ENCODE results near the gene APBB1IP.
A peak's percentile ranks its signal among the peaks of the same experiment; 100 is the strongest.
"Not testable (repeated sequence)": the region's sequence is repeated elsewhere in the genome, so short reads cannot be mapped to it uniquely, and the experiment has no call there.

APBB1IP gene

GRCh38 chr10:26451903-26452302 lies 13.8 kb downstream of the APBB1IP start:
- FAIRE-seq (no peak), DNase-seq (ENCODE audit: insufficient read length, low spot score) (no peak)
- TF ChIP-seq POLR2A (IDR thresholded peaks at IDR 0.05; ENCODE audit: low read depth, low read length), result no peak

DNA sequence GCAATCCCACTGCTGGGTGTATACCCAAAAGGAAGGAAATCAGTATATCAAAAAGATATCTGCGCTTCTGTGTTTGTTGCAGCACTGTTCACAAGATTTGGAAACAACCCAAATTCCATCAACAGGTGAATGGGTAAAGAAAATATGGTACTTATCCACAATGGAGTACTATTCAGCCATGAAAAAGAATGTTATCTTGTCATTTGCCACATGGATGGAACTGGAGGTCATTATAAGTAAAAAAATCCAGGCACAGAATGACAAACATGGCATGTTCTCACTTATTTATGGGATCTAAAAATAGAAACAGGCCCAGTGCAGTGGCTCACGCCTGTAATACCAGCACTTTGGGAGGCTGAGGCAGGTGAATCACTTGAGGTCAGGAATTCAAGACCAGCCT lies 15.7 kb downstream of the APBB1IP start:
- DNase-seq (ENCODE audit: insufficient read length, low spot score), result no peak
- TF ChIP-seq POLR2A (IDR thresholded peaks at IDR 0.05; ENCODE audit: low read depth, low read length), result no peak

DNA sequence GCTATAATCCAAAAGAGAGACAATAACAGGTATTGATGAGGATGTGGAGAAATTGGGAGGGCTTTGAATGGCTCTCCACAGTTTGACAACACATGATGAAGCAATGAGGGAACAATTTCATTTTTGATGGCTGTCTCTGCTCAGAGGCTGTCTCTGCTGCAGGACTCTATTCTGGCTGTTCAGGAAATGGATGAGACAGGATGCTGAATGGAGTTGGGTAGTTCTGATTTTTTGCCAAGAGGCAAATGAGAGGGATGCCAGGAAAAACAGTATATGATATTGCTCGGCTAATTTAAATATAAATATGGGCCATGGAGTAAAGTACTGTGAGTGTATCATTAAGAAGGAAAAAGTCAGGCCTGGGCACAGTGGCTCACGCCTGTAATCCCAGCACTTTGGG lies 16.8 kb downstream of the APBB1IP start:
- FAIRE-seq, result no peak
- no peak for TF ChIP-seq POLR2A (IDR thresholded peaks at IDR 0.05; ENCODE audit: low read depth, low read length)
- no peak for DNase-seq (ENCODE audit: insufficient read length, low spot score)

More for the DNA sequence above, 15.7 kb downstream of the APBB1IP start:
- FAIRE-seq, result no peak

DNA sequence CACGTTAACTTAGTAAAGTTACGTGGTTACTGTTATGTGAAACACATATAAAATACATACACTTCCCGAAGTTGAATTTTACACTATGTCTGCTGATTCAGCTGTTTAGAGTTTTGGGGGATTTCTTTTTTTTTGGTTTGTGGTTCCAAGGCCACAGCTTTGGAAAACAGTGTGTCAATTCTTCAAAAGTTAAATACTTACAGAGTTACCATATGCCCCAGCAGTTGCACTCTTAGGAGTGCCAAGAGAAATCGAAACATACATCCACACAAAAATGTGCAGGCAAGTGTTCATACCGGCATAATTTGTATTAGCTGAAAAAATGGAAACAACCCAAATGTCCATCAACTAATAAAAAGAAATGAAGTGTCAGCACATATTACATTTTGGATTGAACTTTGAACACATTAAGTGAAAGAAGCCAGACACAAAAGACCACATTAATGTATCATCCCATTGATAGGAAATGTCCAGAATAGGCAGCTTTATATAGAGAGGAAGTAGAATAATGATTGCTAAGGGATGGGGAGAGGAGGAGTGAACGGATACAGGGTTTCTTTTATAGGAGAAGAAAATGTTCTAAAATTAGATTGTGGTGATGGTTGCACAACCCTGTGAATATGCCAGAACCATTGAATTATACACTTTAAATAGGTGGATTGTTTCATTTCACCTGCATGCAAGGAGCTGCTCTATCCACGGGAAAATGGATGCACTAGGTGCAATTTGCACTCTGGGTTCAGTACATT lies 17.6 kb downstream of the APBB1IP start:
- TF ChIP-seq POLR2A (IDR thresholded peaks at IDR 0.05; ENCODE audit: low read depth, low read length), result no peak
- FAIRE-seq, result no peak
- no peak for DNase-seq (ENCODE audit: insufficient read length, low spot score)

DNA sequence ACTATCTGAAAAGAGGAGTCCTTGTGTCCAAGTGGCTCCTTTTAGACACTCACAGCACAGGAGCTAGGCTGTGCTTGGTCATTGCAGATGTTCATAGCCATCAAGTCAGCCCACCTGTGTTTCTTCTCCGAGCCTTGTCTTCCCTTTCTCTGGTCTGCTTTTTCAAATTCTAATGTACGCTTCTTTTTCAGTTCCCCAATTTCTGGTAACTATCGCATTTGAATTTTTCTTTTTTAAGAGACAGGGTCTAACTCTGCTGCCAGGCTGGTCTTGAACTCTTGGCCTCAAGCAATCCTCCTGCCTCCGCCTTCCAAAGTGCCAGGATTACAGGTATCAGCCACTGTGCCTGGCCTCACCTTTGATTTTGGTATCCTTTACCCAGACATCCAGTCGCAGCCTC lies 18.9 kb downstream of the APBB1IP start:
- no peak for FAIRE-seq
- TF ChIP-seq POLR2A (IDR thresholded peaks at IDR 0.05; ENCODE audit: low read depth, low read length), result no peak
- no peak for DNase-seq (ENCODE audit: insufficient read length, low spot score)

DNA sequence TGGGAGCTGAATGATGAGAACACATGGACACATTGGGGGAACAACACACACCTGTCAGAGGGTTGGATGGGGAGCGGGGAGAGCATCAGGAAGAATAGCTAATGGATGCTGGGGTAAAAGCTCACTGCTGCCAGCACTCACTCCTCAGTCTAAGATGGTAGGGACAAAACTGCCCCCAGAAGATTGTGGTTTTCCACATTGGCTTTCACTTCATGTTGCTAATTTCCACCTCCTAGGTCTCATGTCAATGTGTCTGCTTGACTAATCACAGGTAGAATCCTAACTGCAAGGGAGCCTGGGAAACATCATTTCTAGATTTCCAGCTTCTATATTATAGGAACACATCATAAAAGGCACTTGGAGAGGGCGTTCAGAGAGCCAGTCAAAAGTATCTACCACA lies 22.6 kb downstream of the APBB1IP start:
- FAIRE-seq (no peak), DNase-seq (ENCODE audit: insufficient read length, low spot score) (no peak)
- no peak for TF ChIP-seq POLR2A (IDR thresholded peaks at IDR 0.05; ENCODE audit: low read depth, low read length)

GRCh38 chr10:26463986-26464385 lies 25.8 kb downstream of the APBB1IP start:
- no peak for FAIRE-seq
- no peak for DNase-seq (ENCODE audit: insufficient read length, low spot score)
- TF ChIP-seq POLR2A (IDR thresholded peaks at IDR 0.05; ENCODE audit: low read depth, low read length), result no peak

GRCh38 chr10:26464632-26465280 lies 26.6 kb downstream of the APBB1IP start:
- TF ChIP-seq POLR2A (IDR thresholded peaks at IDR 0.05; ENCODE audit: low read depth, low read length), result no peak
- DNase-seq (ENCODE audit: insufficient read length, low spot score), result no peak
- FAIRE-seq, result no peak

DNA sequence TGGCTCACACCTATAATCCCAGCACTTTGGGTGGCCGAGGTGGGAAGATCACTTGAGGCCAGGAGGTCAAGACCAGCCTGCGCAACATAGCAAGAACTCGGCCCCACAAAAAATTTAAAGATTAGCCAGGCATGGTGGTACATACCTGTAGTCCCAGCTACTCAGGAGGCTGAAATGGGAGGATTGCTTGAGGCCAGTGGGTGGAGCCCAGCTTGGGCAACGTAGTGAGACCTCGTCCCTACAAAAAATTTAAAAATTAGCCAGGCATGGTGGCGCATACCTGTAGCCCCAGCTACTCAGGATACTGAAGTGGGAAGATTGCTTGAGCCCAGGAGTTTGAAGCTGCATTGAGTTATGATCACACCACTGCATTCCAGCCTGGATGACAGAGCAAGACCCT lies 28.4 kb downstream of the APBB1IP start:
- DNase-seq (ENCODE audit: insufficient read length, low spot score); FAIRE-seq: not testable (repeated sequence)

DNA sequence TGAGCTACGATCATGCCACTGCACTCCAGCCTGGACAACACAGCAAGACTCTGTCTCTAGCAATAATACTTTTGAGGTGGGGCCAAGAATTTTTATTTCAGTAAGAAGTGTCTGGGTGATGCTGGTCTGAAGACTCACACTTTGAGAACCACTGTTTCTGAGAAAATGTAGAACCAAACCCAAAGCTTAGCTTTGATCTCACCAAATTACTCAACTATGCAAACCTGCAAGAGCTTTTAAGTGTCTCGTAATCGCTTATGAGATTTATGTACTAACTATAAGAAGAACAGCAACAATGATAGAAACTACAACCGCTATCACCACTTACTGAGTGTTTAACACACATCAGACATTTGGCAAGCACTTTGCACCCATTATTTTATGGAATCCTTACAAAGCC lies 29.5 kb downstream of the APBB1IP start:
- FAIRE-seq, result no peak
- no peak for TF ChIP-seq POLR2A (IDR thresholded peaks at IDR 0.05; ENCODE audit: low read depth, low read length)

GRCh38 chr10:26468291-26468690 lies 30.1 kb downstream of the APBB1IP start:
- no peak for DNase-seq (ENCODE audit: insufficient read length, low spot score)
- peak; percentile 88 for FAIRE-seq
- no peak for TF ChIP-seq POLR2A (IDR thresholded peaks at IDR 0.05; ENCODE audit: low read depth, low read length)

More for the DNA sequence above, 29.5 kb downstream of the APBB1IP start:
- DNase-seq (ENCODE audit: insufficient read length, low spot score), result no peak

DNA sequence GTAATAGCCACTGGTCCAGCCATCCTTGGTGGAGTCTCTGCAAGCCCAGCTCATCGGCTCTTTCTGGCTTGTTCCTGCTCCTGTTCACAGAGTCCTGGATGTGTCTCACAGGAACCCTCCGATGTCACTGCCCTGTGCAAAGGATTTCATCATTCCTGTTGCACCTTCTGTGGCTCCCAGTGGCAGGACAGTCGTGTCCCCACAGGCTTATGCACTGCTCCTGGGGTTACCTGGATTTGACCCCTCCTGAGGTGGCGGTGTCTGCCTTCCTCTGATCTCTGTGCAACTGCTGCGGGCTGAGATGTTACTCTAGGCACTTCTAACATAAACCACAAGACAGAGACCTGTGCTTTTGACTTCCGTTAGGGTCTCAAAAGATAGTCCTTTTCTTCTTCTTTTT lies 30.6 kb downstream of the APBB1IP start:
- FAIRE-seq, result no peak
- DNase-seq (ENCODE audit: insufficient read length, low spot score), result no peak
- TF ChIP-seq POLR2A (IDR thresholded peaks at IDR 0.05; ENCODE audit: low read depth, low read length), result no peak

GRCh38 chr10:26472492-26472778 lies 34.3 kb downstream of the APBB1IP start:
- DNase-seq (ENCODE audit: insufficient read length, low spot score) (no peak), FAIRE-seq (no peak)
- TF ChIP-seq POLR2A (IDR thresholded peaks at IDR 0.05; ENCODE audit: low read depth, low read length), result no peak

DNA sequence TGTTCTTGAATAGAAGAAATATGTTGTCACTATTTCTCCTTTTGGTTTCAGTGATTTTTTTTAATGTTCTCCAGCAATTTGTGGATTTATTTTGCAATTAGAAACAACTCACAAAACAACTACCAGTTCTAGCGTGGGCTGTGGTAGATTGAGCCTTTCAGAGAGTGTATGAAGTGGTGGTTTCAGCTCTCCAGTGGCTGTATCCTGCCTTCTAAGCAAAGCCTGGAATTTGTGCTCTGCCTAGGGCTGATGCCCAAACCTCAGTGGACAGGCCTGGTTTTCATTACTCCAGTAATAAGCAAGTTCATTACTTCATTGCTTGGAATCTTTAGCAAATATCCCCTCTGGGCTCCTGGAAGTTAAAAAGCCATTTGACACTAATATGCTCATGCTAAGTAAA lies 35.9 kb downstream of the APBB1IP start:
- no peak for TF ChIP-seq POLR2A (IDR thresholded peaks at IDR 0.05; ENCODE audit: low read depth, low read length)
- FAIRE-seq (no peak), DNase-seq (ENCODE audit: insufficient read length, low spot score) (no peak)

GRCh38 chr10:26474845-26475244 lies 36.7 kb downstream of the APBB1IP start:
- not testable (repeated sequence) for DNase-seq (ENCODE audit: insufficient read length, low spot score); FAIRE-seq
